Fibroblast of lung (primary cell): ENCODE data around the gene CALCA.

Source experiments
- EZH2 ChIP-seq: IDR thresholded peaks from 2 replicates; pipeline ENCODE4 v1.5.1; 2012; ENCODE audit warnings: low read length, control low read depth, mild to moderate bottlenecking; ENCODE audit errors: missing control alignments
- TF ChIP-seq, protein P1 (sequence below), 2 donors: IDR thresholded peaks in 1 of 2; conservative IDR thresholded peaks in 1 of 2; 1 replicate in 1 of 2; 2 replicates in 1 of 2; pipeline ENCODE4 v1.5.1; 2011 to 2012; ENCODE audit warnings: low read length in 2 of 2, control low read depth in 1 of 2, inconsistent platforms in 1 of 2, low read depth in 1 of 2, mild to moderate bottlenecking in 1 of 2

DNA sequence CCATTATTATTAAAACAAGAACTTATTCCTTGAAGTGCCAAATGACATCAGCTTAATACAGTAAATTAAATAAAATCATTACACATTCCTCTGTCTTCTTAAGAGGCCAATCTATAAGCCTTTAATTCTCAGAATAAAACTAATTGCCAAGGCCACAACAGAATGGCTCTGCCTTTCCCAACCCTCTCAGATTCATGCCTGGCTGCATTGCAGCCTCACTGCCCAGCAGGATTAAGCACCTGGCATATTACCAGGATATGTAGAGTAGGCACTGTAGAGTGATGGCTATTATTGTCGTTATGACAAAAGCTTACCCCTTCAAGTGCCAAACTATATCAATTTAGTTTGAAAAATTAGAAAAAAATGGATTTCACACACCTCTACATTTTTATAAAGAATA lies 9.4 kb upstream of the CALCA start:
- TF ChIP-seq, protein P1, sequence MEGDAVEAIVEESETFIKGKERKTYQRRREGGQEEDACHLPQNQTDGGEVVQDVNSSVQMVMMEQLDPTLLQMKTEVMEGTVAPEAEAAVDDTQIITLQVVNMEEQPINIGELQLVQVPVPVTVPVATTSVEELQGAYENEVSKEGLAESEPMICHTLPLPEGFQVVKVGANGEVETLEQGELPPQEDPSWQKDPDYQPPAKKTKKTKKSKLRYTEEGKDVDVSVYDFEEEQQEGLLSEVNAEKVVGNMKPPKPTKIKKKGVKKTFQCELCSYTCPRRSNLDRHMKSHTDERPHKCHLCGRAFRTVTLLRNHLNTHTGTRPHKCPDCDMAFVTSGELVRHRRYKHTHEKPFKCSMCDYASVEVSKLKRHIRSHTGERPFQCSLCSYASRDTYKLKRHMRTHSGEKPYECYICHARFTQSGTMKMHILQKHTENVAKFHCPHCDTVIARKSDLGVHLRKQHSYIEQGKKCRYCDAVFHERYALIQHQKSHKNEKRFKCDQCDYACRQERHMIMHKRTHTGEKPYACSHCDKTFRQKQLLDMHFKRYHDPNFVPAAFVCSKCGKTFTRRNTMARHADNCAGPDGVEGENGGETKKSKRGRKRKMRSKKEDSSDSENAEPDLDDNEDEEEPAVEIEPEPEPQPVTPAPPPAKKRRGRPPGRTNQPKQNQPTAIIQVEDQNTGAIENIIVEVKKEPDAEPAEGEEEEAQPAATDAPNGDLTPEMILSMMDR (conservative IDR thresholded peaks at IDR 0.05 in 1 of 2, IDR thresholded peaks at IDR 0.05 in 1 of 2; ENCODE audit: low read depth in 1 of 2, low read length in 2 of 2), result no peak
- TF ChIP-seq EZH2, result no peak
